ENCODE data around the gene ANO1. TPM values are rescaled to one million over a fixed set of nuclear protein-coding genes. Genes with fewer than 3 reads are reported as not detected.

The ANO1 gene
- total RNA-seq, 3 donors from 2014 or later, result 3.7 to 95.0 (median 53.7) TPM

DNA sequence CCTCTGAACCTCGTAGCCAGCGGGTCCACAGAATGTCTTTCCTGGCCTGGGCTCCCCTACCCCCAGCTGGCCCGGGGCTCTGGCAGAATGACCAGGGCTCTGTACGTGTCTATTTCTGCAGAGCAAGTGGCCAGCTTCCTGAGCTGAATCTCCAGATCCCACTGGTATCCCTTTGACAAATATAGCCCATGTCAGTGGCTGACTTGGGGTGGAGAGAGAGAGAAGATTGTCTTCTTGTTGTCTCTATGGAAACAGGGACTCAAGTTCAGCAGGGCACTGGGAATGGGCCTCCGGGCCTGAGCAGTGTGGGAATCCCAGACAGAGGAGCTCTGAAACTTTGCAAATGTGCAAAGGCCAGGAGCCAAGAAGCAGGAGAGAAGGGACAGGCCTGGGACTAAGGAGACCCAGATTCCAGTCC lies 33.9 kb downstream of the ANO1 start:
- no peaks in the 10 kb centered on the region for H3K9me3 ChIP-seq
- peak overlapping the region in 1 of 3 donors; percentile 15 for H3K4me3 ChIP-seq
- peak overlapping the region; percentile 84 to 87 for H3K27ac ChIP-seq
- no peaks in the 10 kb centered on the region for H3K36me3 ChIP-seq
- TF ChIP-seq POLR2A (IDR thresholded peaks at IDR 0.05) (no peak), POLR2AphosphoS5 (IDR thresholded peaks at IDR 0.05) (no peak)
- TF ChIP-seq, protein P1, sequence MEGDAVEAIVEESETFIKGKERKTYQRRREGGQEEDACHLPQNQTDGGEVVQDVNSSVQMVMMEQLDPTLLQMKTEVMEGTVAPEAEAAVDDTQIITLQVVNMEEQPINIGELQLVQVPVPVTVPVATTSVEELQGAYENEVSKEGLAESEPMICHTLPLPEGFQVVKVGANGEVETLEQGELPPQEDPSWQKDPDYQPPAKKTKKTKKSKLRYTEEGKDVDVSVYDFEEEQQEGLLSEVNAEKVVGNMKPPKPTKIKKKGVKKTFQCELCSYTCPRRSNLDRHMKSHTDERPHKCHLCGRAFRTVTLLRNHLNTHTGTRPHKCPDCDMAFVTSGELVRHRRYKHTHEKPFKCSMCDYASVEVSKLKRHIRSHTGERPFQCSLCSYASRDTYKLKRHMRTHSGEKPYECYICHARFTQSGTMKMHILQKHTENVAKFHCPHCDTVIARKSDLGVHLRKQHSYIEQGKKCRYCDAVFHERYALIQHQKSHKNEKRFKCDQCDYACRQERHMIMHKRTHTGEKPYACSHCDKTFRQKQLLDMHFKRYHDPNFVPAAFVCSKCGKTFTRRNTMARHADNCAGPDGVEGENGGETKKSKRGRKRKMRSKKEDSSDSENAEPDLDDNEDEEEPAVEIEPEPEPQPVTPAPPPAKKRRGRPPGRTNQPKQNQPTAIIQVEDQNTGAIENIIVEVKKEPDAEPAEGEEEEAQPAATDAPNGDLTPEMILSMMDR (IDR thresholded peaks at IDR 0.05), result no peak
- no peaks in the 10 kb centered on the region for H3K27me3 ChIP-seq
- H3K4me1 ChIP-seq, result peaks cover 0 to 2% of the 10 kb centered on the region in 2 donors
- intact Hi-C loops (cut with DNase I; ENCODE audit: low total_unique reads), result no loop called here
- peak in 1 of 2 donors; percentile 53 for DNase-seq (ENCODE audit: low spot score in 2 of 2)

DNA sequence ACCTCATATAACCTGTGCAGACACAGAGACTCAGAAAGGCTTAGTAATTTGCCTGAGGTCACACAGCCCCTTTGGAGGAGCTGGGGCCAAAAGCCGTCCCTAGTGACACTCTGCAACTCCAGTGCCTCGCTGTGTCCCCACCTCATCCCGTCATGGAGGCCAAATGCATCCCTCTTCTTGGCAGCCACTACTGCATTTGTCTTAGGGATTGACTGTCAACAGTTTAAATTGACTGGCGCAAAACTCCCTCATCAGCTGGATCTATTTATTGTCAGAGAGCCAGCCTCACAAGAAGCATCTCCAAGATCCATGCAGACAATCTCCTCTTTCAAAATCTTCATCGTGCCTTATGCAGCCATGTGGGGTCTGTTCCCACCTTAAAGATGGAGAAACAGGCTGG lies 35.7 kb downstream of the ANO1 start:
- Histone ChIP-seq H3K27me3 (no peaks in the 10 kb centered on the region), H3K4me3 (no peak overlapping the region), H3K27ac (peak overlapping the region; percentile 82 to 84), H3K9me3 (no peaks in the 10 kb centered on the region), H3K4me1 (peaks cover 0 to 2% of the 10 kb centered on the region in 2 donors), H3K36me3 (no peaks in the 10 kb centered on the region)
- TF ChIP-seq POLR2AphosphoS5 (IDR thresholded peaks at IDR 0.05) (no peak), POLR2A (IDR thresholded peaks at IDR 0.05) (no peak)
- TF ChIP-seq, protein P1 (IDR thresholded peaks at IDR 0.05), result no peak
- no peak for DNase-seq (ENCODE audit: low spot score in 2 of 2)
- intact Hi-C loops (cut with DNase I; ENCODE audit: low total_unique reads), result no loop called here

DNA sequence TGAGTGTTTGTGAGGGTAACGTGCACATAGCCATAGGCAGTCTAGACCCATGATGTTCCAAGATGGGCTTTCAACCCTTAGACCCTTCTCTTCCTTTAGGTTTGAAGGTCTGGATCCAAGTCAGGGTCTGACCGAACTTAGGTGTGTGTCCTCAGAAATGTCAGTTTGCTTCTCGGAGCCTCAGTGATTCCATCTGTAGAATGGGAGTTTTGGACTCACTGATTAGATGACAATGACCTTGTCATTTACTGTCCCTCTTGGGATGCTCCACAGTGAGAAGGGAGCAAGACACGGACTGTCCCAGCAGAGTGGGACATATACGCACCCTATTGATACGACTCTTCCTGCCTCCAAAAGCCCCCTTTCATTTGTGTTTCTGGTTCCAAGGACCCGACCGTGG lies 37.7 kb downstream of the ANO1 start:
- Histone ChIP-seq H3K4me3 (no peak overlapping the region), H3K4me1 (peaks cover 0 to 2% of the 10 kb centered on the region in 2 donors), H3K27me3 (no peaks in the 10 kb centered on the region), H3K9me3 (no peaks in the 10 kb centered on the region), H3K36me3 (no peaks in the 10 kb centered on the region), H3K27ac (peak overlapping the region; percentile 80 to 84)
- intact Hi-C loops (cut with DNase I; ENCODE audit: low total_unique reads), result no loop called here
- TF ChIP-seq POLR2AphosphoS5 (IDR thresholded peaks at IDR 0.05), result no peak
- TF ChIP-seq, protein P1 (IDR thresholded peaks at IDR 0.05), result no peak
- no peak for TF ChIP-seq POLR2A (IDR thresholded peaks at IDR 0.05)
- DNase-seq (ENCODE audit: low spot score in 2 of 2), result no peak

DNA sequence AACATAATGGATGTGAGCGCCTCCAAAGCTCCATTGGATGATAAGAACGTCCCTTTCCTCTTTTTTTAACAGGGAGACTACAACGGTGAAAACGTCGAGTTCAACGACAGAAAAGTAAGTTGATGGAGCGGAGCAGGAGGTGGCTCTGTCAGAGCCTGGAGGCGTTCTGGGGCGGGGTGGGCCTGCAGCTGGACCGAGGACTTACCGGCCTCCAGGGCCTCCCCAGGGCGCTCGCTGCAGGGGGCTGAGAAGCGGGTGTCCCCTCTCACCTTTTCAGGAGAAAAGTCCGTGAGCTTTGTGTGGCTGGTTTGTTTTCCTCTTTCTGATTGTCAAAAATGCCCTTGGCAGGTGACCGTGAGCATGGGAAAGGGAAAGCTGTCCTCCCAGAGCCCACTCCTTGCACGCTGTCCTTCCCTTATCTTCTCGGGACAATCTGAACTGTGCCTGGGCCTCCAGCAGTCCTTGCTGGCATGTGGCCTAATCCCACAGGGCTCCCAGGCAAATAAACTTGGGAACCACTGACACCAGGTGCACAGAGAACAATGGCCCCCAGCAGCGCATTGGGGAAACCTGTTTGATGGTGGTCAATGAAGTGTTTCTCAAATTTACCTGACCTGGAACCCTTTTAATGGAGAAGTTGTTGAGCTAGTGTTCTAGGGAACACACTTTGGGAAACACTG lies 38.4 kb downstream of the ANO1 start:
- Histone ChIP-seq H3K27me3 (no peaks in the 10 kb centered on the region), H3K27ac (peak overlapping the region; percentile 80 to 84), H3K4me3 (no peak overlapping the region), H3K4me1 (peaks cover 0 to 2% of the 10 kb centered on the region in 2 donors), H3K36me3 (no peaks in the 10 kb centered on the region), H3K9me3 (no peaks in the 10 kb centered on the region)
- intact Hi-C loops (cut with DNase I; ENCODE audit: low total_unique reads), result no loop called here
- peak; percentile 75 to 79 for DNase-seq (ENCODE audit: low spot score in 2 of 2)
- TF ChIP-seq POLR2AphosphoS5 (IDR thresholded peaks at IDR 0.05) (no peak), POLR2A (IDR thresholded peaks at IDR 0.05) (no peak)
- TF ChIP-seq, protein P1 (IDR thresholded peaks at IDR 0.05), result no peak

DNA sequence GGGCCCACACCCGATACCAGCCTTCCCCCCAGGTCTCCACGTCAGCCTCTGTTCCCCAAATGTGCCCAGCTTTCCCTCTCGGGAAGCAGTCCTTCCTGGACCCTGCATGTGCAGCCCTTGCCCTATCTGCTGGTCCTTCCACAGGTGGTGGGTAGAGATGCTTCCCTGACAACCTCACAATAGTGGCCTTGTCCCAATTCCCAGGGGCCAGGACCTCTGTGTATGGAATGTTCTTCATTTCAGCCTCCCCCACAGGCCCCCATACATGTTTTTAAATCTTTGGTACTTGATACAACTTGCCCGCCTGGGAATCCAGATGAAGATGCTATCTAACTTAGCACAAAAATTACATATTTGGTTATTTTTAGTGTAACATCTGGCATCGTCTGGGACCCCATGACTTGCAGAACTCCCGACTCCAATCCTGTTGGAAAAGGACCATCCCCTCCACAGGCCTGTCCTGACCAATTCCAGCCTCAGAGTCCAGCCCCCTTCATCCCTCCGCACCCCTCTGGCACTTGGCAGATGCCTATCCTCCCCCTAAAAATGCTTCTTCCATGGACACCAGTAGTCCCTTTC lies 39.5 kb downstream of the ANO1 start:
- Histone ChIP-seq H3K9me3 (no peaks in the 10 kb centered on the region), H3K27ac (peak overlapping the region; percentile 84 to 87), H3K27me3 (no peaks in the 10 kb centered on the region), H3K4me3 (no peak overlapping the region), H3K4me1 (peaks cover 0 to 2% of the 10 kb centered on the region in 2 donors), H3K36me3 (no peaks in the 10 kb centered on the region)
- intact Hi-C loops (cut with DNase I; ENCODE audit: low total_unique reads), result no loop called here
- peak in 1 of 2 donors; percentile 93 for DNase-seq (ENCODE audit: low spot score in 2 of 2)
- TF ChIP-seq, protein P1 (IDR thresholded peaks at IDR 0.05), result no peak
- peak in 1 of 3 donors; percentile 13 for TF ChIP-seq POLR2AphosphoS5 (IDR thresholded peaks at IDR 0.05)

Data from breast epithelium (tissue), 4 donors.